HEK293 (cell line): ENCODE data around the gene GUK1.

Experiments
- KLF8 ChIP-seq: fragments of 450-650 bp; formaldehyde crosslinking; IDR thresholded peaks from 2 replicates; pipeline ENCODE4 v1.5.1; 2016; ENCODE audit warnings: missing biosample characterization, missing genetic modification characterization
- YY1 ChIP-seq: fragments of 450-650 bp; formaldehyde crosslinking; IDR thresholded peaks from 2 replicates; pipeline ENCODE4 v1.5.1; 2018; ENCODE audit warnings: missing biosample characterization, missing genetic modification characterization
- ZBTB48 ChIP-seq: fragments of 450-650 bp; formaldehyde crosslinking; IDR thresholded peaks from 2 replicates; pipeline ENCODE4 v1.5.1; 2016; ENCODE audit warnings: missing biosample characterization, missing genetic modification characterization
- ZNF174 ChIP-seq: fragments of 450-650 bp; formaldehyde crosslinking; IDR thresholded peaks from 2 replicates; pipeline ENCODE4 v1.5.0; 2017; ENCODE audit warnings: missing biosample characterization, mild to moderate bottlenecking, missing genetic modification characterization
- ZNF23 ChIP-seq: fragments of 450-650 bp; formaldehyde crosslinking; IDR thresholded peaks from 2 replicates; pipeline ENCODE4 v1.5.1; 2016; ENCODE audit warnings: missing biosample characterization, missing genetic modification characterization, borderline replicate concordance
- ZNF24 ChIP-seq: fragments of 450-650 bp; formaldehyde crosslinking; IDR thresholded peaks from 2 replicates; pipeline ENCODE4 v1.5.1; 2016; ENCODE audit warnings: missing biosample characterization, missing genetic modification characterization
- ZNF292 ChIP-seq: fragments of 450-650 bp; formaldehyde crosslinking; IDR thresholded peaks from 2 replicates; pipeline ENCODE4 v1.5.1; 2016; ENCODE audit warnings: low read depth, missing biosample characterization, missing genetic modification characterization, borderline replicate concordance
- ZNF302 ChIP-seq: fragments of 450-650 bp; formaldehyde crosslinking; IDR thresholded peaks from 2 replicates; pipeline ENCODE4 v1.5.1; 2016; ENCODE audit warnings: missing biosample characterization, missing genetic modification characterization, low read depth
- ZNF335 ChIP-seq: fragments of 450-650 bp; formaldehyde crosslinking; conservative IDR thresholded peaks from 2 replicates; pipeline ENCODE4 v1.5.1; 2016; ENCODE audit warnings: missing biosample characterization, missing genetic modification characterization
- ZNF341 ChIP-seq: fragments of 450-650 bp; formaldehyde crosslinking; IDR thresholded peaks from 2 replicates; pipeline ENCODE4; 2016; ENCODE audit warnings: low read depth, missing biosample characterization, missing genetic modification characterization
- ZNF449 ChIP-seq: fragments of 450-650 bp; formaldehyde crosslinking; IDR thresholded peaks from 2 replicates; pipeline ENCODE4 v1.5.1; 2017; ENCODE audit warnings: missing biosample characterization, mild to moderate bottlenecking, missing genetic modification characterization, moderate library complexity
- ZNF473 ChIP-seq: fragments of 450-650 bp; formaldehyde crosslinking; IDR thresholded peaks from 2 replicates; pipeline ENCODE4 v1.5.1; 2017; ENCODE audit warnings: missing biosample characterization, missing genetic modification characterization
- ZNF654 ChIP-seq: fragments of 450-650 bp; formaldehyde crosslinking; IDR thresholded peaks from 2 replicates; pipeline ENCODE4 v1.5.1; 2016; ENCODE audit warnings: low read depth, missing biosample characterization, missing genetic modification characterization
- ZNF791 ChIP-seq: fragments of 450-650 bp; formaldehyde crosslinking; IDR thresholded peaks from 2 replicates; pipeline ENCODE4 v1.5.1; 2016; ENCODE audit warnings: missing biosample characterization, missing genetic modification characterization
- ZSCAN23 ChIP-seq: fragments of 450-650 bp; formaldehyde crosslinking; IDR thresholded peaks from 2 replicates; pipeline ENCODE4 v1.5.1; 2016; ENCODE audit warnings: missing biosample characterization, missing genetic modification characterization
- TF ChIP-seq, protein P1 (sequence below): fragments of 450-650 bp; formaldehyde crosslinking; IDR thresholded peaks from 2 replicates; pipeline ENCODE4 v1.5.1; 2016; ENCODE audit warnings: missing biosample characterization, missing genetic modification characterization
- TF ChIP-seq, protein P2 (sequence below): fragments of 450-650 bp; formaldehyde crosslinking; IDR thresholded peaks from 2 replicates; pipeline ENCODE4 v1.5.1; 2016; ENCODE audit warnings: missing biosample characterization, missing genetic modification characterization, borderline replicate concordance
- TF ChIP-seq, protein P3 (sequence below): fragments of 450-650 bp; formaldehyde crosslinking; IDR thresholded peaks from 2 replicates; pipeline ENCODE4 v1.5.1; 2016; ENCODE audit warnings: missing biosample characterization, missing genetic modification characterization
- TF ChIP-seq, protein P4 (sequence below): fragments of 450-650 bp; formaldehyde crosslinking; IDR thresholded peaks from 2 replicates; pipeline ENCODE4 v1.5.1; 2016; ENCODE audit warnings: missing biosample characterization, missing genetic modification characterization, low read depth

The GUK1 gene

DNA sequence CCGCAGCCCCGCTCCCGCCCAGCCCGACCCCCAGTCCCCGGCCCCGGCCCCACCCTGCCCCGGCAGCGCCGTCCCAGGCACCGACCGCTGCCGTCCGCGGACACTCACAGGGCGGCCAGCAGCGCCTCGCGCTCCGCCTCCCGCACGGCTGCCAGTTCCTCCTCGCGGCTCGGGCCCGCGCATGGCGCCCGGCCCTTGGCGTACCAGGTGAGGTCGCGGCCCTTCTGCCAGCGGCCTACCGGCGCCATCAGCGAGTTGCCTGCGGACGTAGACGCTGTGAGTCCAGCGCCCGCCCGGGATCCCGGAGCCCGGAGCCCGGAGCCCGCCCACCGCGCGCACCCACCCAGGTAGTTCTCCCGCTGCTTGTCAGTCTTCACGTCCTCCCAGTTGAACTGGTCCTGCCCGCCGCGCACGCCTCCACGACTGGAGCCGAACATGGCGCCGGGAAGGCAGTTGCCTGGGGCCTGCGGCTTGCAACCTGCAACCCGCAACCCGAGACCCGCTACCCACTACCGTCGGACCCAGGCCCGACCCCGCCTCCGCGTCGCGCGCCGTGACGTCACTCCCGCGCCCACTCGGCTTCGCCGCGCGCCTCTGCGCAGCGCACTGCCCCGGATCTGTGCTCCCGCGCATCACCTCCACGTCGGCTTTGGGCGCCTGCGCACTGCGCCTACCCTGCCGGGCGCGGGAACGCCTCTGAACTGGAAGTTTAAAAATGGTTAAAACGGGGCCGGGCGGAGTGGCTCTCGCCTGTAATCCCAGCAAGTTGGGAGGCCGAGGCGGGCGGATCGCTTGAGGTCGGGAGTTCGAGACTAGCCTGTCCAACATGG, 37.1 kb upstream of the GUK1 start, which contains the start of gene C1orf35 (continued):
- TF ChIP-seq ZNF23 (tag by site-specific recombination) (no peak), ZNF335 (peak; percentile 72; the same call in 1 of the 2 replicates), ZNF341 (tag by site-specific recombination) (peak; percentile 65), ZNF473 (tag by site-specific recombination) (no peak), ZNF791 (tag by site-specific recombination) (no peak), ZNF174 (tag by site-specific recombination) (no peak), KLF8 (tag by site-specific recombination) (peak; percentile 99), ZNF449 (peak; percentile 54), ZNF302 (tag by site-specific recombination) (no peak), ZNF292 (tag by site-specific recombination) (no peak), ZSCAN23 (tag by site-specific recombination) (peak; percentile 17), ZBTB48 (tag by site-specific recombination) (no peak), ZNF654 (tag by site-specific recombination) (no peak), ZNF24 (tag by site-specific recombination) (peak; percentile 32; the same call in 1 of the 2 replicates), YY1 (tag by site-specific recombination) (peak; percentile 94)
- TF ChIP-seq, protein P1, sequence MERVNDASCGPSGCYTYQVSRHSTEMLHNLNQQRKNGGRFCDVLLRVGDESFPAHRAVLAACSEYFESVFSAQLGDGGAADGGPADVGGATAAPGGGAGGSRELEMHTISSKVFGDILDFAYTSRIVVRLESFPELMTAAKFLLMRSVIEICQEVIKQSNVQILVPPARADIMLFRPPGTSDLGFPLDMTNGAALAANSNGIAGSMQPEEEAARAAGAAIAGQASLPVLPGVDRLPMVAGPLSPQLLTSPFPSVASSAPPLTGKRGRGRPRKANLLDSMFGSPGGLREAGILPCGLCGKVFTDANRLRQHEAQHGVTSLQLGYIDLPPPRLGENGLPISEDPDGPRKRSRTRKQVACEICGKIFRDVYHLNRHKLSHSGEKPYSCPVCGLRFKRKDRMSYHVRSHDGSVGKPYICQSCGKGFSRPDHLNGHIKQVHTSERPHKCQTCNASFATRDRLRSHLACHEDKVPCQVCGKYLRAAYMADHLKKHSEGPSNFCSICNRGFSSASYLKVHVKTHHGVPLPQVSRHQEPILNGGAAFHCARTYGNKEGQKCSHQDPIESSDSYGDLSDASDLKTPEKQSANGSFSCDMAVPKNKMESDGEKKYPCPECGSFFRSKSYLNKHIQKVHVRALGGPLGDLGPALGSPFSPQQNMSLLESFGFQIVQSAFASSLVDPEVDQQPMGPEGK = peak; percentile 76
- TF ChIP-seq, protein P2, sequence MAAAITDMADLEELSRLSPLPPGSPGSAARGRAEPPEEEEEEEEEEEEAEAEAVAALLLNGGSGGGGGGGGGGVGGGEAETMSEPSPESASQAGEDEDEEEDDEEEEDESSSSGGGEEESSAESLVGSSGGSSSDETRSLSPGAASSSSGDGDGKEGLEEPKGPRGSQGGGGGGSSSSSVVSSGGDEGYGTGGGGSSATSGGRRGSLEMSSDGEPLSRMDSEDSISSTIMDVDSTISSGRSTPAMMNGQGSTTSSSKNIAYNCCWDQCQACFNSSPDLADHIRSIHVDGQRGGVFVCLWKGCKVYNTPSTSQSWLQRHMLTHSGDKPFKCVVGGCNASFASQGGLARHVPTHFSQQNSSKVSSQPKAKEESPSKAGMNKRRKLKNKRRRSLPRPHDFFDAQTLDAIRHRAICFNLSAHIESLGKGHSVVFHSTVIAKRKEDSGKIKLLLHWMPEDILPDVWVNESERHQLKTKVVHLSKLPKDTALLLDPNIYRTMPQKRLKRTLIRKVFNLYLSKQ = no peak
- TF ChIP-seq, protein P3, sequence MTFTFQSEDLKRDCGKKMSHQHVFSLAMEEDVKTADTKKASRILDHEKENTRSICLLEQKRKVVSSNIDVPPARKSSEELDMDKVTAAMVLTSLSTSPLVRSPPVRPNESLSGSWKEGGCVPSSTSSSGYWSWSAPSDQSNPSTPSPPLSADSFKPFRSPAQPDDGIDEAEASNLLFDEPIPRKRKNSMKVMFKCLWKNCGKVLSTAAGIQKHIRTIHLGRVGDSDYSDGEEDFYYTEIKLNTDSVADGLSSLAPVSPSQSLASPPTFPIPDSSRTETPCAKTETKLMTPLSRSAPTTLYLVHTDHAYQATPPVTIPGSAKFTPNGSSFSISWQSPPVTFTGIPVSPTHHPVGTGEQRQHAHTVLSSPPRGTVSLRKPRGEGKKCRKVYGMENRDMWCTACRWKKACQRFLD (tag by site-specific recombination) = peak; percentile 79
- TF ChIP-seq, protein P4, sequence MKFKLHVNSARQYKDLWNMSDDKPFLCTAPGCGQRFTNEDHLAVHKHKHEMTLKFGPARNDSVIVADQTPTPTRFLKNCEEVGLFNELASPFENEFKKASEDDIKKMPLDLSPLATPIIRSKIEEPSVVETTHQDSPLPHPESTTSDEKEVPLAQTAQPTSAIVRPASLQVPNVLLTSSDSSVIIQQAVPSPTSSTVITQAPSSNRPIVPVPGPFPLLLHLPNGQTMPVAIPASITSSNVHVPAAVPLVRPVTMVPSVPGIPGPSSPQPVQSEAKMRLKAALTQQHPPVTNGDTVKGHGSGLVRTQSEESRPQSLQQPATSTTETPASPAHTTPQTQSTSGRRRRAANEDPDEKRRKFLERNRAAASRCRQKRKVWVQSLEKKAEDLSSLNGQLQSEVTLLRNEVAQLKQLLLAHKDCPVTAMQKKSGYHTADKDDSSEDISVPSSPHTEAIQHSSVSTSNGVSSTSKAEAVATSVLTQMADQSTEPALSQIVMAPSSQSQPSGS = peak; percentile 99
- TF ChIP-seq, all 188 proteins: peak for 79
